GM12878 (cell line): ENCODE data around the gene DAPK2. TPM values are rescaled to one million over a fixed set of nuclear protein-coding genes. Genes with fewer than 3 reads are reported as not detected.

ENCODE experiments used
- ATAC-seq: fragments of 200-7000 bp; cut with Tn5 transposase; 3 replicates; pipeline ENCODE4 v1.9.1; 2020; ENCODE audit warnings: mild to moderate bottlenecking, moderate library complexity
- BruUV-seq: library from RNA; stranded (reverse); fragments of 400-500 nt; replicated peaks from 2 replicates; lab custom pipeline; 2021; lab: Mats Ljungman, UMichigan
- CTCF ChIA-PET: fragments of 300-600 bp; sonication (Branson Sonifier 250); formaldehyde crosslinking; extraction: SDS; loops from one replicate; lab custom pipeline; 2021; ENCODE audit warnings: inconsistent platforms; lab: Yijun Ruan, JAX
- POLR2A ChIA-PET: fragments of 350-600 bp; formaldehyde crosslinking; extraction: SDS; loops from one replicate; lab custom pipeline; 2021; ENCODE audit warnings: inconsistent platforms; lab: Charles Lee
- RAD21 ChIA-PET: fragments of 300-600 bp; sonication (Branson Sonifier 250); formaldehyde crosslinking; loops from one replicate; lab custom pipeline; 2023; ENCODE audit warnings: antibody characterized with exemption; ENCODE audit not compliant: unreplicated experiment; lab: Charles Lee
- SMC1A ChIA-PET: fragments of 300-600 bp; sonication (Branson Sonifier 250); formaldehyde crosslinking; loops from one replicate; lab custom pipeline; 2023; ENCODE audit not compliant: unreplicated experiment, uncharacterized antibody; lab: Charles Lee
- DNase-seq: peaks from one replicate; pipeline ENCODE4 v3.0.0-alpha.2; 2011; ENCODE audit warnings: low read depth, low spot score
- FAIRE-seq: peaks from 3 replicates; lab custom pipeline; 2011; peaks lifted over from hg19 to GRCh38; lab: Jason Lieb, UNC
- H2AFZ ChIP-seq: 2 replicates; pipeline ENCODE4 v1.6.0; 2011; ENCODE audit warnings: low read depth, low read length, control low read depth; ENCODE audit not compliant: control insufficient read depth
- H3K27ac ChIP-seq: 2 replicates; pipeline ENCODE4 v1.5.1; 2011; ENCODE audit warnings: control low read depth; ENCODE audit not compliant: control insufficient read depth, insufficient read depth
- H3K27me3 ChIP-seq, 2 experiments: replicated peaks in 1 of 2; 2 replicates each; pipeline versions ENCODE4 v1.6.0 to v1.6.1; 2011; ENCODE audit warnings: low read length in 1 of 2; ENCODE audit not compliant: control insufficient read depth in 2 of 2, insufficient read depth in 2 of 2
- H3K36me3 ChIP-seq, 2 experiments: 2 replicates each; pipeline ENCODE4 v1.5.1; 2011; ENCODE audit warnings: low read length in 1 of 2; ENCODE audit not compliant: control insufficient read depth in 2 of 2, insufficient read depth in 2 of 2
- H3K4me1 ChIP-seq: 2 replicates; pipeline ENCODE4 v1.6.1; 2011; ENCODE audit warnings: mild to moderate bottlenecking, low read length, moderate library complexity, mixed read lengths; ENCODE audit not compliant: control insufficient read depth, insufficient read depth
- H3K4me2 ChIP-seq: 2 replicates; pipeline ENCODE4 v1.6.0; 2011; ENCODE audit warnings: control low read depth; ENCODE audit not compliant: control insufficient read depth, insufficient read depth
- H3K4me3 ChIP-seq: fragments of 200-600 bp; sonication (generic); 2 replicates; pipeline ENCODE4 v1.5.1; 2016
- H3K79me2 ChIP-seq: 2 replicates; pipeline ENCODE4 v1.6.0; 2011; ENCODE audit warnings: low read length; ENCODE audit not compliant: control insufficient read depth, insufficient read depth
- H3K9ac ChIP-seq: 2 replicates; pipeline ENCODE4 v1.8.0; 2011; ENCODE audit warnings: low read length, control low read depth, mixed read lengths; ENCODE audit not compliant: control insufficient read depth, insufficient read depth
- H3K9me3 ChIP-seq: replicated peaks from 3 replicates; pipeline ENCODE4 v1.5.1; 2011; ENCODE audit warnings: mild to moderate bottlenecking, low read length; ENCODE audit not compliant: control insufficient read depth, insufficient read depth
- H4K20me1 ChIP-seq: 2 replicates; pipeline ENCODE4 v1.6.0; 2011; ENCODE audit not compliant: control insufficient read depth, insufficient read depth
- ASH2L ChIP-seq: fragments of 300-600, 200-600 bp; sonication (generic); IDR thresholded peaks from 2 replicates; pipeline ENCODE4 v1.6.1; 2017; ENCODE audit warnings: low read depth, mild to moderate bottlenecking, borderline replicate concordance
- BCLAF1 ChIP-seq: fragments of 450-650 bp; IDR thresholded peaks from 2 replicates; pipeline ENCODE4 v1.6.1; 2017; ENCODE audit warnings: antibody characterized with exemption, mild to moderate bottlenecking, moderate library complexity
- NR2C2 ChIP-seq: IDR thresholded peaks from 2 replicates; pipeline ENCODE4 v1.6.1; 2011; ENCODE audit warnings: borderline replicate concordance, low read depth; ENCODE audit not compliant: control insufficient read depth, insufficient read length
- RFX5 ChIP-seq: IDR thresholded peaks from 2 replicates; pipeline ENCODE4 v1.6.1; 2011; ENCODE audit warnings: low read depth, low read length, improper control_type of control experiment
- SMAD1 ChIP-seq: fragments of 450-650 bp; IDR thresholded peaks from 2 replicates; pipeline ENCODE4 v1.6.1; 2018; ENCODE audit warnings: mild to moderate bottlenecking, low read depth; ENCODE audit not compliant: partially characterized antibody
- SPI1 ChIP-seq: IDR thresholded peaks from 2 replicates; pipeline ENCODE4 v1.6.1; 2011; ENCODE audit warnings: low read depth, mild to moderate bottlenecking, low read length, moderate library complexity, borderline replicate concordance; ENCODE audit not compliant: insufficient read depth
- TBL1XR1 ChIP-seq: IDR thresholded peaks from 2 replicates; pipeline ENCODE4 v1.6.1; 2012; ENCODE audit warnings: low read depth, low read length, improper control_type of control experiment
- TCF3 ChIP-seq: IDR thresholded peaks from 2 replicates; pipeline ENCODE4 v1.6.1; 2012; ENCODE audit warnings: low read depth, mild to moderate bottlenecking, low read length, borderline replicate concordance; ENCODE audit not compliant: insufficient read depth
- ZNF217 ChIP-seq: fragments of 450-650 bp; IDR thresholded peaks from 2 replicates; pipeline ENCODE4 v1.6.1; 2017; ENCODE audit warnings: antibody characterized with exemption, mild to moderate bottlenecking
- ZNF592 ChIP-seq: fragments of 450-650 bp; IDR thresholded peaks from 2 replicates; pipeline ENCODE4 v1.6.1; 2017; ENCODE audit warnings: mild to moderate bottlenecking, moderate library complexity
- WGBS: methylation state at CpG from one replicate; pipeline ENCODE4 v1.1.6; 2016; ENCODE audit warnings: low lambda C conversion rate; ENCODE audit not compliant: insufficient replicate concordance, insufficient coverage; ENCODE audit errors: missing lambda C conversion rate; 5-methylcytosine and 5-hydroxymethylcytosine counted together
- in situ Hi-C: fragments of 300-500 bp; cut with MboI; formaldehyde crosslinking; loops from 9 replicates; pipeline ENCODE4 v1.14.3; 2018; ENCODE audit warnings: mixed read lengths
- intact Hi-C: fragments of 100-400 bp; cut with micrococcal nuclease; formaldehyde crosslinking; loops from one replicate; pipeline ENCODE4 v1.14.2; 2022; ENCODE audit not compliant: unreplicated experiment
- polyA plus RNA-seq, 11 experiments: library from polyadenylated mRNA; depleted of rRNA in 4 of 11; unstranded in 6 of 11; stranded (reverse) in 5 of 11; fragments of >200 nt; fragmentation: Nextera tagmentation in 4 of 11; fragmentation: Illumina TruSeq in 1 of 11; extraction: Ambion mirVana in 4 of 11; extraction: Trizol in 1 of 11; gene quantifications; 1 replicate in 1 of 11; 2 replicates in 10 of 11; pipeline versions ENCODE4 v1.2.1 to v1.2.3, GENCODE V29; 2011 to 2016; ENCODE audit warnings: inconsistent platforms in 2 of 11, missing spikeins in 2 of 11, low read depth in 1 of 11
- total RNA-seq, 4 experiments: library from RNA; depleted of rRNA in 3 of 4; stranded (reverse); fragments of >200 nt in 3 of 4; fragmentation: Illumina TruSeq in 1 of 4; extraction: Trizol in 1 of 4; gene quantifications; 2 replicates each; pipeline versions ENCODE4 v1.2.1 to v1.2.3, GENCODE V29; 2013 to 2021

The DAPK2 gene
- total and polyA plus RNA-seq, 10 of the 15 experiments (the other 5 are each of a cell fraction or from before 2014, with no cell fraction given): 0.69 to 8.4 (median 4.1) TPM

GRCh38 chr15:64035525-64035924 is 10.8 kb downstream of the DAPK2 start:
- no peak overlapping the region for H3K4me2 ChIP-seq
- in situ Hi-C loops: no loop called here
- H3K4me3 ChIP-seq: no peak overlapping the region
- no peak for ATAC-seq
- H3K79me2 ChIP-seq: peaks cover 1% of the 10 kb centered on the region; the same call in 1 of the 2 replicates
- FAIRE-seq: no peak
- ChIA-PET SMC1A (no interaction called here), POLR2A (no interaction called here), RAD21 (no interaction called here)
- no peaks in the 10 kb centered on the region for H3K27me3 ChIP-seq
- no TSS peak for BruUV-seq
- WGBS: 93% methylated on average over 1 of the region's 1 CpG
- TF ChIP-seq TCF3: no peak
- no peak for TF ChIP-seq ZNF217
- TF ChIP-seq TBL1XR1: no peak
- no peak for TF ChIP-seq BCLAF1
- TF ChIP-seq SPI1: no peak
- TF ChIP-seq RFX5: no peak
- TF ChIP-seq ZNF592: no peak
- TF ChIP-seq NR2C2: no peak
- TF ChIP-seq SMAD1: no peak
- no peak for TF ChIP-seq ASH2L
- TF ChIP-seq, all 136 proteins: peak for 0
- Histone ChIP-seq H3K9ac (no peak overlapping the region), H3K36me3 (no peaks in the 10 kb centered on the region; a peak in 1 of 4 replicates), H4K20me1 (no peaks in the 10 kb centered on the region), H3K9me3 (no peaks in the 10 kb centered on the region), H3K27ac (no peak overlapping the region), H3K4me1 (no peaks in the 10 kb centered on the region; the same call in 1 of the 2 replicates), H2AFZ (no peak overlapping the region)
- DNase-seq: no peak
- CTCF ChIA-PET: no interaction called here
- intact Hi-C loops: no loop called here
